Suprapubic skin (tissue), 4 donors: ENCODE results near the gene GPR135.

Experiments
- CTCF ChIP-seq, 2 donors: fragments of 200-600 bp in 1 of 2; fragments of 450-650 bp in 1 of 2; sonication (generic) in 1 of 2; IDR thresholded peaks; one replicate each; pipeline ENCODE4 v1.5.1; 2016 to 2019; ENCODE audit warnings: antibody characterized with exemption in 2 of 2, mild to moderate bottlenecking in 1 of 2, moderate library complexity in 1 of 2
- POLR2A ChIP-seq, 2 donors: fragments of 450-650 bp; IDR thresholded peaks; one replicate each; pipeline ENCODE4 v1.6.1; 2017; ENCODE audit warnings: antibody characterized with exemption in 2 of 2, mild to moderate bottlenecking in 2 of 2, moderate library complexity in 2 of 2
- POLR2AphosphoS5 ChIP-seq, 3 donors: sonication (generic); formaldehyde crosslinking; IDR thresholded peaks; one replicate each; pipeline ENCODE4 v1.6.1; 2017; ENCODE audit warnings: antibody characterized with exemption in 3 of 3

GRCh38 chr14:59478540-59478939 is 13.4 kb upstream of the GPR135 start:
- TF ChIP-seq CTCF (IDR thresholded peaks at IDR 0.05) = no peak
- no peak for TF ChIP-seq POLR2A (IDR thresholded peaks at IDR 0.05)
- no peak for TF ChIP-seq POLR2AphosphoS5 (IDR thresholded peaks at IDR 0.05)
